ENCODE measurements around the gene PRICKLE1. TPM values are rescaled to one million over a fixed set of nuclear protein-coding genes. Genes with fewer than 3 reads are reported as not detected.

Gene PRICKLE1
- total and polyA plus RNA-seq, 2 donors (not counting 3 experiments of a cell fraction or from before 2014, with no cell fraction given): 34.3 to 86.0 TPM

DNA sequence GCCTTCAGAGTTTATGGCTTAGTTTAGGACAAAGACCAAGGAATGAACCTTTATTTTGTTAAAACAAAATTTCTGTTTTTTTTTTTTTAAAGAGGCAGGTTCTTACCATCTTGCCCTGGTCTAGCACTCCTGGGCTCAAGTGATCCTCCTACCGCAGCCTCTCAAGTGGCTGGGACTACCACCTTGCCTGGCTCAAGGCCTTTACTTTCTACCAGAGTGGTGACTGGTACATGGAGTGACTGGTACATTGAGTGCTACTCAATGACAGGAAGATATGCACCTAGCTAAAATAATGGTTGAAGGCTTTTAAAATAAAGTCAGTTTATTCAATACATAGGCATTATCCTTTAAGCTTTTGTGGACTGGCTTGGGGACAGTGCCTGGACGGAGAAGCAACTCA is 32.6 kb downstream of the PRICKLE1 start:
- no peak for FAIRE-seq
- Histone ChIP-seq H3K36me3 (ENCODE audit: control insufficient read depth in 2 of 2, extremely low read depth in 1 of 2, insufficient read depth in 2 of 2, low read length in 2 of 2) (peaks cover 5 to 9% of the 10 kb centered on the region in 2 experiments), H3K27me3 (ENCODE audit: control insufficient read depth in 2 of 2, insufficient read depth in 2 of 2, low read length in 2 of 2) (no peaks in the 10 kb centered on the region), H3K27ac (ENCODE audit: insufficient read depth, low read depth, low read length) (no peak overlapping the region), H3K4me1 (ENCODE audit: control insufficient read depth, extremely low read depth, insufficient read depth, low read length) (peaks cover 2% of the 10 kb centered on the region), H3K9me1 (replicated peaks; ENCODE audit: control insufficient read depth, extremely low read depth, insufficient read depth, low read length) (no peaks in the 10 kb centered on the region), H3K79me2 (ENCODE audit: control insufficient read depth, insufficient read depth, low read length) (peaks cover 81% of the 10 kb centered on the region), H2AFZ (ENCODE audit: low read depth, low read length) (no peak overlapping the region), H3K4me2 (ENCODE audit: insufficient read depth, low read length) (no peak overlapping the region), H3K9me3 (replicated peaks; ENCODE audit: control insufficient read depth, insufficient read depth, low read length) (no peaks in the 10 kb centered on the region), H3K4me3 (replicated peaks in 1 of 3; ENCODE audit: insufficient read depth in 1 of 3, low read depth in 1 of 3, low read length in 3 of 3) (no peak overlapping the region), H3K9ac (replicated peaks; ENCODE audit: extremely low read depth, insufficient read depth, low read length) (no peak overlapping the region), H4K20me1 (replicated peaks; ENCODE audit: control insufficient read depth, extremely low read depth, insufficient read depth, low read length) (peaks cover 7% of the 10 kb centered on the region)
- BruUV-seq (replicated peaks): no TSS peak
- CTCF ChIA-PET: interaction anchor here (1.6 kb wide), 1 partner anchor 782 kb away, joined by 3 read pairs; no protein-coding TSS in a partner anchor
- dilution Hi-C loops (cut with MboI; ENCODE audit: extremely low pct_ligation_motif_present, low sequenced_read_pairs): no loop called here
- POLR2A ChIA-PET: no interaction called here
- intact Hi-C loops (cut with micrococcal nuclease): no loop called here
- DNase-seq (ENCODE audit: low read depth, low spot score): no peak
- TF ChIP-seq MAX (IDR thresholded peaks at IDR 0.05; ENCODE audit: insufficient read depth, insufficient read length) (no peak), MYC (IDR thresholded peaks at IDR 0.05; ENCODE audit: low read depth, low read length) (no peak), JUN (IDR thresholded peaks at IDR 0.05; ENCODE audit: borderline replicate concordance, insufficient read depth, insufficient read length, low read depth) (no peak), POLR2AphosphoS5 (IDR thresholded peaks at IDR 0.05; ENCODE audit: insufficient read depth, low read depth, low read length) (no peak), GATA2 (IDR thresholded peaks at IDR 0.05; ENCODE audit: insufficient read depth, insufficient read length, low read depth, low read length) (no peak), EZH2 (IDR thresholded peaks at IDR 0.05; ENCODE audit: borderline replicate concordance, low read depth, low read length, severe bottlenecking) (no peak), CTCF (IDR thresholded peaks at IDR 0.05; ENCODE audit: extremely low read depth in 1 of 2, insufficient read depth in 1 of 2, low read depth in 1 of 2, low read length in 2 of 2) (no peak), FOS (IDR thresholded peaks at IDR 0.05; ENCODE audit: borderline replicate concordance, insufficient read depth, low read length) (no peak), POLR2A (IDR thresholded peaks at IDR 0.05; ENCODE audit: low read depth, low read length) (no peak)

Data from endothelial cell of umbilical vein (primary cell).